HG03457 (cell line): ENCODE results near the gene SNX9.
"Not testable (repeated sequence)": the region's sequence is repeated elsewhere in the genome, so short reads cannot be mapped to it uniquely, and the experiment has no call there.

Source experiments
- ATAC-seq: cut with Tn5 transposase; IDR thresholded peaks from one replicate; pipeline ENCODE4 v1.9.1; 2021; ENCODE audit warnings: moderate number of reproducible peaks; ENCODE audit not compliant: unreplicated experiment

Gene SNX9

DNA sequence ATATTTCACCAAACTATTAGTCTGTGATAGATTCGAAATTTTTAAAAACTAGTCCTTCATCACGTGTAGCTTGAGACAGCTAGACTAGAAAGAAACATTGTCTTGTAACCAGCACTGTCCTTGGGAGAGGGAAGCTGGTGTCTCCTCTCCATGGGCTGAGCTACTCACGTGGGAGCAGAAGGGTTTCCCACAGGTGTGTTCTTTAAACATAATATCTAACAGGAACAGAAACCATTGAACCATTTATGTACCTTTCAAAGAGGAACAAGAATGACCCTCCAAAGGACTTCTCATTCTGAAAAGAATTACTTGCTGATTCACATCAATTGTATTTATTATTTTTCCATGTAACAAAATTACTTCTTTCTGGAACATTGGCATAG, 86.2 kb downstream of the SNX9 start:
- ATAC-seq = no peak

DNA sequence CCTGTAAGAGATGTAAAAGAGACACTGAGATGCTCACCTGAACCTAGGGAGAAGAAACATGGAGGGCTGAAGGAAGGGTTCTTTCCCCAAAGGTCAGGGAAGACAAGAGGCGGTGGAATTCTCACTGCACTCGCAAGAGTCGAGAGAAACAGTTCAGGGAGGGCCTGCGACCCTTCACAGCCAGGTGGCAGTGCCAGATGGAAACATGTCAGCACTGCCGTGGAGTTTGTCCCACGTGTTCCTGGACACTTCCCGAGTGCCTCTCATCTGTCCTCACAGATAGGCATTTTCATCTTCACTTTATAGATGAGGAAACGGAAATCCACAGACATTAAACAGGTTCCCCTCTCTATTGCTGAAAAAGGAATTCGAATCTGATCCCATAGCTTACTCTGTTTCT, 88.2 kb downstream of the SNX9 start:
- no peak for ATAC-seq

DNA sequence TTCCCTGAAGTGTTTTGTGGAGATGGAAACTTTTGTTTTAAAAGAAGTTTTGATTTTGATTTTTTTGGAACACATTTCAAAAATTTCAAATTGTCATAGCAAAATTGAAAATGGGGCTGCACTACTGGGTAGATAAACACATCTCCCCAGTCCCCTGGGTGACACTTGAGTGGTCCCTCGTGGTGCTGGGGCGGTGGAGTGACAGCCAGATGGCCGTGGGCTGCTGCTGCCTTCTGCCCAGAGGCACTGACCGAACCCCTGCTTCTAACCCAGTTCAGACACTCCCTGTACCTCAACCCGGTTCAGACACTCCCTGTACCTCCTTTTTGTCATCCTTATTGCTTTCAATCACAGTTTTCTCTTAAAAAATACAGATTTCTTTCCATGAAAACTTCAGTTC, 88.7 kb downstream of the SNX9 start:
- ATAC-seq = no peak

DNA sequence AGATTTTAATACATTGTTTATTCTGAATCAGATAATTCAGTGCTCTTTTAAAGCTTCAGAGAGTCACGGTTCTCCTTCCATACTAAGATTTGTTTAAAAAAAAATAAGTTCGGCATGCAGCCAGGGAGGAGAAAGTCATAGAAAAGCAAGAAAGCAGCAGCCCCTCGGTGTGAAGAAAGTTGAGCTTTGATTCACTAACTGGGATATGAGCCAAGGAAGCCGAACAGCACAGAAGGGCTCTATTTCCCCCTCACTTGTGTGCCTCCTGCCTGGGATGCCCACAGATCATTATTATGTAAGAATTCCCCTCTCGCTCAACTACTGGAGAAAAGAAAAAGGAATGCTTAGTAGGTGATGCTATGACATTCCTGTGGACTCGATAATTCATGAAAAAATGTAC, 89.3 kb downstream of the SNX9 start:
- ATAC-seq = no peak

DNA sequence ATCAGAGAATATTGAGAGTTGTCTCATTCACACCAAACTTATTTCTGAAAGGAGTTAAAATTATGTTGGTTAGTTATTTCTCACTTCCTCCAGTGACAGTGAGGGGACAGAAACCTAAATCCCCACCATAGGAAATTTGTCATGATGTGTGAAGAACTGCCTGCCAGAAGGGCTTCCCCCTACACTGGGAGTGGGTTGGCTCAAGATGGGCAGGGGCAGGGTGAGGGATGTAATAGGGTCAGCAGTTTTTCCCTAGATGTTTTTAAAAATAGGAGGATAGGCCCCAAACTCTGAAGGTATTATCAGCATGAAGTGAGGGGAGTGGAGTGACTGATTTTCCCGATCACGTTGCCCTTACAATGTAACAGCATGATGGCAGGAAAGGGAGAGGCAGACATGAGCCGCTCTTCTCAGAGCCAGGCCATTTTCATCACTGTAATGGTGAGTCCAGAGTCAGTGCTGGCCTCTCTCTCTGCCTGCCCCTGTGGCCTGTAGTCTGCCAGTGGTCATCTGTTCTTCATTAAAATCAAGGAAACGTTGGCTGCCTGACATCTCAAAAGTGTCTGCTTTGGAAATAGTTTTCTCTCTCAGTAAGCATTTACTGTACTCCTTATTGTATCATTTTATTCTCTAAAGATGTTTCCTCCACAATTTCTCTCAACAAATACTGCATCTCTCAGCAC, 98.8 kb downstream of the SNX9 start:
- ATAC-seq = no peak

DNA sequence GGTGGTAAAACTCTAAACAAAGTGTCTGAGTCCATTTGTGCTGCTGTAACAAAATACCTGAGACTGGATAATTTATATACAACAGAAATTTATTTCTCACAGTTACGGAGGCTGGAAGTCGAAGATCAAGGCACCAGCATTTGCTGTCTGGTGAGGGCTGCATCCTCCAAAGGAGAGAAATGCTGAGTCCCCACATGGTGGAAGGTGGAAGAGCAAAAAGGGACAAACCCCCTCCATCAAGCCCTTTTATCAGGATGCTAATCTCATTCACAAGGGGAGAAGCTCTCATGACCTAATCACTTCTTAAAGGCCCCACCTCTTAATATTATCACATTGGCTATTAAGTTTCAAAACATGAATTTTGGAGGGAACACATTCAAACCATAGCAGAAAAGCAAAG, 102.7 kb downstream of the SNX9 start:
- ATAC-seq = no peak

DNA sequence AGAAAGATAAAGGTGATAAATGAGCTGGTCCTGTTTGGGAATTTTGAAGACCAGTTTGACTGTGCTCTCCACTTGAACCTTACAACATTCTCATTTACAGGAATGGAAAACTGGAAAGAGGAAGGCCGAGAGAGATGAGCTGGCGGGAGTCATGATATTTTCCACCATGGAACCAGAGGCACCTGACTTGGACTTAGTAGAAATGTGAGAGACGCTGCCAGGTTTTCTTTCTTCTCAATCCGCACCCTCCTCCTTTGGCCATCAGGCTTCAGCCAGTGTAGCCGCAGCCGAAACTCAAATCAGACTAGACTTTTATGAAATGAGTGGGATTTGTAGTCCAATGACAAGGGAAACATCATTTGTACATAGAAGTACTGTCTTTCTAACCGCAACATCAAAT, 104.0 kb downstream of the SNX9 start:
- ATAC-seq = no peak

DNA sequence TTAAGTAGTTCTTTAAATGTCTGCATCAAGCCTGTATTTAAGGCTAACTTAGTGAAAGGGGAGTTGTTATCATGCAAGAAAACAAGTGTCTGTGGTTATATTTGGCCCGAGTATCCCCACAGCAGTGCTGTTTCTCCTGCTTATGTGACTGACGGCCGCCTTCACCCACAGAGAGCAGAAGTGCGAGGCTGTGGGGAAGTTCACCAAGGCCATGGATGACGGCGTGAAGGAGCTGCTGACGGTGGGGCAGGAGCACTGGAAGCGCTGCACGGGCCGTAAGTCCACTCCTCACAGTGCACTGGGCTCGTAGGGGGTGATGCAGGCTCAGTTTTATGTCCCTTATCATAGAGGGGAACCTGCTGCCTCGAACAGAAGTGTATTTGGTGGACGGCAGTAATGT, 105.4 kb downstream of the SNX9 start:
- no peak for ATAC-seq

DNA sequence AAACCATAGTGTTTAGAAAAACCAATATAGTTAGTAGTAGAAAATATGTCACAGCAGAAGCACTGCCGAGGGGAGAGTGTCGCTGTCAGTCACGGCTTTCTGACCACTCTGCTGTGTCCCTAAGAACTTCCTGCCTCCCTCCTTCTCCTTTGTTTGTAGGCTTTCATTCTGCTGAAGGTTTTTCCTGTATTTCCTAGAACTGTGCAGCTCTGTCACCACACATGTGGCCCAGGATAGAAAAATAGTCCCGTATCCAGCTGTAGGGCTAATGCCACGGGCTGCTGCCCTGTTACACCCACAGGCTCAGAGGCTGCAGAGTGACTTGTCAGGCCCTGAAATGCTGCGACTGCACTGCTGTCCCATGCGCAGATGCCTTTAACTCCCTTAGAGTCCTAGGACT, 106.0 kb downstream of the SNX9 start:
- no peak for ATAC-seq

DNA sequence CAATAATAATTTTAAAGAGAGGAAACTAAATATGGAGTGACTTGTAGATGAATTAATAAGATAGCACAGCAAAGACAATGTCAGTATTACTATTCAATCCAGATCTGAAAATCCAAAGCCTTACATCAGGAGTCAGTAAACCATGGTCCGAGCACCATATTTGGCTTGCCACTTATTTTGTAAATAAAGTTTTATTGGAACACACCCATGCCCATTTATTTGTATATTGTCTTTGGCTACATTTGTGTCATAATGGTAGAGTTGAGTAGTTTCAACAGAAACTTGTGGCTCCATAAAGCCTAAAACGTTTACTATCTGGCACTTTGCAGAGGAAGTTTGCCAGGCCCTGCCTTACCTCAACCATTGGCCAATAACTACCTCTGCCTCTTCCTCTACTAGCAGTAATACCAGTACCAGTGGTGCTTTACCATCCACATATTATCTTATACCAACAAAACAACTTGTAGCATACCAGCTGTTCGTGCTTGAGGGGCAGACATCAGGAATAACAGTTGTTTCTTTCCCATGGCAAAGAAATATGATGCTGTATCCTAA, 106.8 kb downstream of the SNX9 start:
- no peak for ATAC-seq

DNA sequence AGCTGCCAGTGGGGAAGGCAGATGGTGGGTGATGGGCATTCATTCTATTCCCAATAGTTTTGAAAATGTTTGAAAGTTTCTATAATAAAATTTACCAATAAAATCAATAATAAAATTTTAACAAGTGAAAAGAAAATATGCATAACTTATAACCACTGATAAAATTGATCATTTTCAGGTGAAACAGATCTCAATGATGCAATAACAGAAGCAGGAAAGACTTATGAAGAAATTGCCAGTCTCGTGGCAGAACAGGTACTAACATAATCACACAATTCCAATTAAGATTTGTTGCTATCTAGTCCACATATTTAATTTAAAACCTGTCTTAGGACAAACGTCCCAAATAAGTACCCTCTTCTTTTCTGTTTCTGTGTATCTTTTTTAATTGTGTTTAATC, 112.7 kb downstream of the SNX9 start:
- no peak for ATAC-seq

DNA sequence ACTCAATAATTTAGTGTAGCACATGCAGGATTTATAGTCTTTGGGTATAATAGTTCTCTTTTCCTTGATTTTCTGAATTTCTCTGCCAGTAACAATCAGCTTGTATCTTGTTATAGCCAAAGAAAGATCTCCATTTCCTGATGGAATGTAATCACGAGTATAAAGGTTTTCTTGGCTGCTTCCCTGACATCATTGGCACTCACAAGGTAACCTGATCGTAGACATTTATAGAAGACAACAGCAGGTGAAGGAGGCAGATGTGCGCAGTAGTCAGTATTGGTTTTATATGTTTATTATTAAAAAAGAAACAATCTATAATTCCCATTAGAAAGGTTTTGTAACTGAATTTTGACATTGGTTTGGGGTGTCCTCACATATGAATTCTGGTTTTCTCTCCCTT, 114.3 kb downstream of the SNX9 start:
- ATAC-seq = no peak

DNA sequence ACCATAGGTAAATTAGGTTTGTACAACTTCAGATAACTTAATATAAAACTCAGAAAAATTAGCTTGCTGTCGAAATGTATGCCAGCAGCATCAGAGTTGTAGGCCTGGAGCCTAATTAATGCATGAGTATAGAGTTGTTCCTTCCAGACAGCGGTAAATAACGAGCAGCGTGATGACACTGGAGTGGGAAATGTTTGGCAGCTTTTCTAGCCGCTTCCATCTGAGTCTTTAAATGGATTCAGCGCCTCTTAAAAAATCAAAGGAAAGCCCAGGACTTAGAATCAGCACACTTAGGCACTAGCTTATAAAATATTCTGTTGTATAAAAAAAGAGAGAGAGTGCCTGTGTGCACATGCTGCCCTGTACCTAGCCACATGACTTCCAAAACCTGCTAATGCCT, 114.9 kb downstream of the SNX9 start:
- no peak for ATAC-seq

DNA sequence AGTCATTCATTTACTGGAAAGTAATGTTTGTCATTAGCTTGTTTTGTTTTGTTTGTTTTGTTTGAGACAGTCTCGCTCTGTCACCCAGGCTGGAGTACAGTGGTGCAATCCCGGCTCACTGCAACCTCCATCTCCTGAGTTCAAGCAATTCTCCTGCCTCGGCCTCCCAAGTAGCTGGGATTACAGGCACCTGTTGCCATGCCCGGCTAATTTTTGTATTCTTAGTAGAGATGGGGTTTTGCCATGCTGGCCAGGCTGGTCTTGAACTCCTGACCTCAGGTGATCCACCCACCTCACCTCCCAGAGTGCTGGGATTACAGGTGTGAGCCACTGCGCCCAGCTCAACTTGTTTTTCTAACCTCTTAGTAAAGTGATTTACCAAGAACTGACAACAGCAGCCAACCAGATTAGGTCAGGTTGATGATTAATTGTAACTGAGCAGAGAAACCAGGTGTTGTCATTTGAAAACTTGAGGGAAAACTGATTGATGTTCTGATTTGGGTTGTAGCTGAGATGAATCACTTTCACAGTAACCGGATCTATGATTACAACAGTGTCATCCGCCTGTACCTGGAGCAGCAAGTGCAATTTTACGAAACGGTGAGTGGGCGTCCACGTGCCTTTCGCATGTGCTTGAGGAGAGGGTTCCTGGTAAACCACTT, 117.5 kb downstream of the SNX9 start:
- ATAC-seq = not testable (repeated sequence)

DNA sequence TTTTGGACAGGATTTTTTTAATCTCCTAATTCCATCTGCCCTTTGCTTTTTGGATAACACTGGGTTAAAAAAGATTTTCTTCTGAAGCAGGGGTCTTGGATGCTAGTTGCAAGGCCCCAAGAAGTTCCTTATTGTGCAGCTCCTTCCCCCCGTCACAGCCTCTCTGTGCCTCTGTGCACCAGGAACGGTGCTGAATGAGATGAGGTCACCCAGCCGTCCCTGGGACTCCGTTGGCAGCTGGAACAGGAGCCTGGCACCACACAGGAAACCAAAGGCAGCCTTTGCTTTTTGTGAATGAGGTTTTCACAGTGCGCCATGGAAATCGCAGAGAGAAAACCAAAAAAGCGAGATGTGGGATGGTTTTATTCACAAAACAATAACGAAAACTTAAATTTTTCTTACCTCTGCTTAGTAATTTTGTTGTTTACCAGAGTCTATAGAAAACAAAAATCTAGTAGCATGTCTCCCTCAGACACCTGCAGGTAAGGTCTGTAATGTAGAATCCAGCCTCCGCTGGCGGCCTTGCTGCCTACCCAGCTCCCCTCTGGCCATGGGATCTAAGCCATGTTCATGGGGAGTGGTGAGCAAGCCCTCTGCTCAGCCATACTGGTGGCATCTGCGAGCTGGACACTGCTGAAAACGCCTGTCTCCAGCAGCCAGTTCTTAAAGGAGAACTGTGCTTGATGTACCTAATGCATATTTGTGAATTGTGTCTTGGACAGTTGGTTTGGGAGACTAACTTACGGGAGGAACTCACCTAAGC, 118.2 kb downstream of the SNX9 start:
- no peak for ATAC-seq

DNA sequence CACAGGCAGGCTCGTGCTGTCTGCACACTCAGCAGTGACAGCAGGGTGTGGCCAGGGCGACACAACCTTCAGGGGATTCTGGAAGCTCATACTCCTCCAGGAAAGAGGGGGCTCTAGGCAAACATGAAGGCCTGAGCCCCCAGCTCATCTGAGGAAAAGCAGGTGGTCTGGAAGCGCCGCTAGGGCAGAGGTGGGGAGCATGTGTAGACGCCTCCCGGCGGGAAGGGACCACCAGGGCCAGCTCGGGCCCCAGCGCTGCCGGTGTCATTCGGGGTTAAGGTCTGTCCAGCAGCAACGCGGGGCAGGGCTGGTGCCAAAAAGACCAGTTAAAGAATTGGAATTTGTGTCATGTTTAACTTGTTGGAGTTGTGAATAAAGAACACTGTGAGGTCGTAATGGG, 119.3 kb downstream of the SNX9 start:
- no peak for ATAC-seq

DNA sequence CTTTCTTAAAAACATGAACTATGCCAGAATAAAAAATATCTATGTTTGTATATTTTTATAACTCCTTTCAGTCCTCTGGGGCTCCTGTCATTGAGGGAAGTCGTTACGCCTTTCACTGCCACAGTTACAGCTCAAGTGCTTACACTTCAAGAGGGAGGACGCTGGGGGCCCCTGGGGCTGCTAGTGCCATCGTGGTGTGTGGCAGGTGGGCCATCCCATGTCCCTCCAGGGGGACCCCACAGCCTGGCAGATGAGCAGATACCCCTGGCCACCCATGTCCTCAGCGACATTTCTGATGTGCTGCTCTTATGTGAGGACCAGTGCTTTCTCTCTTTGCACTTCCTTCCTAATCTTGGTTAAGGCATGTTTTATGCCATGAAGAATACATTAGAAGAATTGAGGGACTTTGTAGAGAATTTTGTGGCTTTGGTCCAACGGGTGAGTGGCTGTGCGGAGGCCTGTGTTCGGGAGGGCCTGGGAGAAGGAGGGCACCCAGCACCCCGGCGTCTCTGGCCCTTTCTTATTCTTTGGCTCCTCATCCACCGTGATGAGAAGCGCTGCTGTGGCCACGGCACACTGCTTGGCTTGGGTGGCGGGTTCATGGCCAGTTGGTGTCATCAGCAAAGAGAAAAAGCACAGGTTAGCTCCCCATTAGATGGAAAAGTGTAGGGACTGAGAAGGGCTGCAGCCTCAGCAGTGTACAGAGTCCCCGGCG, 120.4 kb downstream of the SNX9 start:
- ATAC-seq = no peak

DNA sequence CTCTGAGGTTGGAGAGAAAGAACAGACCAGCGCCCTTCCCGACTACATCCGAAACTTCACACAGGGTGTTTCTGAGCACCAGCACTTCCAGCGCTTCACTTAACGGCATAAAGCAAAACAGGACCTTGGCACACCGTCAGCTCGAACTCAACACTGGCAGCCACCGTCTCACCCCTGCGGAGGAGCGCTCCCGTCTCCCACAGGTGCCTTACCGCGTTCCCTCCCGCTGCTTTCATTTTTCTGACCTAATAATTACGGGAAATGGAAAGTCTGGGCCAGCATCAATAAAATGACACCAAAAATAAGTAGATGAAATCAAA, 120.9 kb downstream of the SNX9 start:
- no peak for ATAC-seq

DNA sequence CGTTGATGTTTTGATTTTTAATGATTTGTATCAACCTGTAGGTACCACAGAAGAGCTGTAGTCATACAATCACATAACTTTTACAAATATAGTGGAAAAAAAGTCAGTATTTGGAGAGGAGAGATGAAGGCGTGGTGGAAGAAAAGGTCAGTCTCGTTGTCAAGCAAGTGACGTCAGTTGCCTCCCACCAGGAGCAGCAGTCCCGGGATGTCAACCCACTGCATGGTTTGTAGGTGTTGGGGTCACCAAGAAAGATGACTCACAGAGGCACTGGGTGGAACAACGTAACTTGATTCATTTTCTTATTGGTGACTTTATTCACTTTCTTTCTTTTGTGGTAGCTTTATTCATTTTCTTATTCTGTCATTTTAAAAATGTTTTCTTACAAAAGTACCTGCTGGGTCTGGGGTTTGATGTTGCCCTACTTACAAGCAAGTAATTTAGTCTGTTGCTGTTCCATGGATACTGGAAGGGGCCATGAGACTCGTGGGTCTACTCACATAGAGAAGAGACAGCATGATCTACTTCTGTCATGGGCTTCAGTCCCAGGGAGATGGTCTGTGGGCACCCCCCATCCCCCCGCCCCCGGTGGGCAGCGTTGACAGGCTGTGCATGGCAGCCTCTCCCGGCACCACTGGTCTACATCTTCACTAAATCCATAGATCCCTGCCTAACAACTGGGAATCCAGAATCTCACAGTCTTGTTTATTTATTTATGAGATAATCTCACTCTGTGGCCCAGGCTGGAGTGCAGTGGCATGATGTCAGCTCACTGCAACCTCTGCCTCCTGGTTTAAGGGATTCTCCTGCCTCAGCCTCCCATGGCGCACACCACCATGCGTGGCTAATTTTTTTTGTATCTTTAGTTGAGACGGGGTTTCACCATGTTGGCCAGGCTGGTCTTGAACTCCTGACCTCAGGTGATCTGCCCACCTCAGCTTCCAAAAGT, 122.2 kb downstream of the SNX9 start:
- ATAC-seq = no peak

DNA sequence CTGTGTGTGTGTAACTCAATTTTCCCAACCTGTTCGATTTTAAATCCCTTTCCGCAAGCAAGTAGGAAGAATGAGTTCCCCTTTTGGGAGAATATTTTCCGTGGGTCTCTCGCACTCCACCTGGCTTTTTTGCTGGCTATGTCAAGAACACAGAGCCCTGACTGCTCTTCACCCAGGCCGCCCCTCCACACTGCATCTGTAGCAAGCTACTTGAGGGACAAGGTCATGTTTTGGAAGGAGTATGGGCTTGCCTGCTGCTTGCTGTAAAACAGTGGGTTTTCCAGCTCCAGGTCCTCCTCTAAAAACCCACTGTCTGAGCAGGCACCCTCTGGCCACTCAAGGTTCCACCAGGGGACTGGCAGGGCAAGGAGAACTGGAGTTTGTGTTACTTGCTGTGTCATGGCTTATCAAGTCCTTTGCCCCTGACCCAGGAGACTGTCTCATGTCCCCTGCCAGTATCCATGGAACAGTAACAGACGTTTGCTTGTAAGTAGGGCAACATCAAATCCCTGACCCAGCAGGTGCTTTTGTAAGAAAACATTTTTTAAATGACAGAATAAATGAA, 123.1 kb downstream of the SNX9 start:
- no peak for ATAC-seq
